GM18511 (cell line): ENCODE results near the gene ECE1.
"Not testable (repeated sequence)": the region's sequence is repeated elsewhere in the genome, so short reads cannot be mapped to it uniquely, and the experiment has no call there.

Experiments
- ATAC-seq: cut with Tn5 transposase; IDR thresholded peaks from one replicate; pipeline ENCODE4 v1.9.1; 2021; ENCODE audit warnings: mild to moderate bottlenecking, moderate library complexity; ENCODE audit not compliant: unreplicated experiment

Gene ECE1

DNA sequence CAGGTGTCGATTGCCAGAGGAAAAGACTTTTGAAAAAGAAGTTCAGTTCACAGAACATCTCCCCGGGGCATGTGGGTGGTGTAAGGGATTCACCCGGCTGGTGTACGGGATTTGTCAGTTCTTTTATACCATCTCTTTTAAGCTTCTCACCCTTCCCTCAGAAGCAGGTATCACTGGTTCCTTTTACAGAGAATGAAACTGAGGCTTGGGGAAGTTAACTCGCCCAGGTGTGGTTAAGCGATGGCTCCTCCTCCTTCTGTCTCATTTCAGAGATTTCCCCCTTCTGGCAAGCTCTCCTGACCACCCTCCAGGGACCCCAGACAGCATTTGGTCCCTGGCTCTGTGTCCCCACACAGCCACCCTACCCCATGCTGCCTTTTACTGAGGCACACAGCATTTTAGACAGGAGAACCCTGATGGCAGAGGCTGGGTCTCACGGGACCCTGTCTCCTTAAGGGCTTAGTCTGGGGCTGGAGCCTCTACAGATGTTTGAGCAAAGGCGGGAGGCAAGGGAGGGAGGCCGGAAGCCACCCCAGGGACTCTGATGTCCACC is 2.8 kb upstream of the ECE1 start:
- peak; percentile 32 for ATAC-seq

DNA sequence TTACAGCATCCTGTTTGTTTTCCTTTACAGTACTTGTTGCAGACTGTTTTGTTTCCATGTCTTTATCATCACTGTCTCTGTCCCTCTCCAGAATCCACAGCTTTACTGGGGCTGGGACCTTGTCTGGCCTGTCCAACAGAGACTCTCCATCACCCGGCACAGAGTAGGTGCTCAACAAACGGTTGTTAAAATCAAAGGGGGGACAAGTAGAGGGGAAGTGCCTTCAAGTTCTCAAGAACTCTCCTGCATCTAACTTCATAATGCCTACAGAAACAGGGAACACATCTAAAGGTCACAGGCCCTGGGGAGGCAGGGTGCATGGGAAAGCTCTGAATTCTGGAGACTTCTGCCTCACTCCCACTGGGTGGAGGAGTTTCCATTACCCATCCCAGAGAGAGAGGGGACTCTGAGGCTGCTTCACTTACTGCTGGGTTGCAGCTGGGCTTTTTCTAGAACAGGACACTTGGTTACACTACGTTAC is 2.3 kb upstream of the ECE1 start:
- no peak for ATAC-seq

DNA sequence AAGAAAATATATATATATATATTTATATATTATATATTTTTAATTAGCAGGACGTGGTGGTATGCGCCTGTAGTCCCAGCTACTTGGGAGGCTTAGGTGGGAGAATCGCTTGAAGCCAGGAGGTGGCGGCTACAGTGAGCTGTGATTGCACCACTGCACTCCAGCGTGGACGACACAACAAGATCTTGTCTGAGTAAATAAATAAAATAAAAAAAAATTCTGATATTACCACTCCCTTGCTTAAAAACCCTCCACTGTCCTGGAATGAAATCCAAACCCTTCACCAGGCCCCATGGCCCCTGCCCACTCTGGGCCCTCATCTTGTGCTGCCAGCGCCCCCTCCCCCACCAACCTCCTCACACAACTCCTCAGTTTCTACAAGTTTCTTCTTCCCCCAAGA is 1.7 kb upstream of the ECE1 start:
- no peak for ATAC-seq

DNA sequence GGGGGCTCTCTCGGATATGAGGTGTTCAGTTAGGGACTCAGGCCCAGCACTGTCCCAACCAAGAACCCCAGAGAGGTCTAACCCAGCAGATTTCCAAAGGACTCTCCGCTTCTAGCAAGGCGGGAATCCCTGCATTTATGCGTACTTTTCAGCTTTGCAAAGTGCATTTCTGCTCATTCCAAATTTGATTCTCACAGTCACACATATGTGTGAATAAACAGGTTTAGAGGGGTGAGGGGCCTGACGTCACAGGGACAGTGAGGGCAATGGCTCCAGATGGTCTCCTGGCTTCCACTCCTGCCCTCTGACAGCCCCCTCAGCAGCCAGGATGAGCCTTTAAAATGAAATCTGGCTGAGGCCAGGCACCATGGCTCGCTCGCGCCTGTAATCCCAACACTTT is 921 bp upstream of the ECE1 start:
- no peak for ATAC-seq

DNA sequence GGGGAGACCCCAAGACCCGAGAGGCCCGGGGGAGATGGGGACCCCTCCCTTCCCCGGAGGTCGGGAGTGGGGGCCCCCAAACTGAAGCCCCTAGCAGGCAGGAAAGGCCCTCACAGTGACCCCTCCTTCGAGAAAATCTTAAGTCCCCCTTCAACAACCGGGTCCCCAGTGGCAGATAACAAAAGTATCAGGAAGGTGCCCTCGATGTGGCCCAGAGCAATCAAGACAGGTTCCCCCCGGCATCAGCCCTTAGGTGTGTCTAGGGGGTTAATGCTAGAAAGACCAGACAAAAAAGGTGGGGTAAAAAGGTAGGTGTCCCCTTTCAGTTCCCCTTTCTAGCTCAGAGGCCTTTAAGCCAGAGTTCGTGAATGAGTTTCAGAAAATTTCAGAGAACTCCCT is 282 bp upstream of the ECE1 start:
- no peak for ATAC-seq

DNA sequence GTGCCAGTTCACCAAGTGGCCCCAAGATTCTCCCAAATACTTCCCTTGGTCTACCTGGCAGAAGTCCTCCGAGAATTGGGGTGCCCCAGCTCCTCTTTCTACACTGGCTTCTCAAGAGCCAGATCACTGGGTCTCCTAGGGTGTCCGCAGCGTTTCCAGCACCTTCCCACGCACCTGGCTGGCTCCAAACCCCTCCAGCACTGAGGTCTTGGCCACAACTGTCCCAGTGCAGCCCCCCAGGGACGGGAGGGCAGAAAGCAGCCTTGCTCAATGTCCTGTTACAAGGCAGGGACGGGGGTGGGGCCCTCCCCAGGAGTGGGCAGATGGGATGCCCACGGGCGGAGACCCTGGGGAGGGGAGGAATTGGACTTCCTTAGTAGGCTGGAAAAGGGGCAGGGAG is 1.1 kb downstream of the ECE1 start:
- no peak for ATAC-seq

DNA sequence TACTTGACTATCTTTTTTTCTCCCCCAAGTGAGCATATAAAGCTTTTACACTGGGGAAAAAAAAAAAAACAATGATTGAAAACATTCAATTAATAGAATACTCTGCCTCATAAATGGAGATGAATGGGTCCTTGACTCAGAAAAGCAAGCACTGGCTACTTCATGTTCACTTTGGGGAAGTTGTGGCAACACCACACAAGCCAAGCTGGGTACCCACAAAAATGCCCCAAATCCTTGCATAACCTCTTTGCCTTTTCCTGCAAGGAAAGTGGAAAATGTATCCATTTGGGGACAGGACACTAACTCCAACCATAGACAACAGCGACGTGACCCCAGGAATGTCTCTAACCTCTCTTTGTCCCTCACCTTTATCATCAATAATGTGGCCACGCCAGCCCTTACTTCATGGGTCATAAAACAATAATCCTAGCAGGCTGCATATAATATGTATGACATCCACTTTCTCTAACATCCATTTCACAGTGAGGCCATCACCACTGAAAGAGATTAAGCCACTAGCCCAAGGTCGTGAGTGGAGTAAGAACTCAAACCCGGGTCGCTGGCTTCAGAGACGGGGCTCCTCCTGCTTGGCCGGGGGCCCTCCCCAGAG is 2.3 kb downstream of the ECE1 start:
- no peak for ATAC-seq

DNA sequence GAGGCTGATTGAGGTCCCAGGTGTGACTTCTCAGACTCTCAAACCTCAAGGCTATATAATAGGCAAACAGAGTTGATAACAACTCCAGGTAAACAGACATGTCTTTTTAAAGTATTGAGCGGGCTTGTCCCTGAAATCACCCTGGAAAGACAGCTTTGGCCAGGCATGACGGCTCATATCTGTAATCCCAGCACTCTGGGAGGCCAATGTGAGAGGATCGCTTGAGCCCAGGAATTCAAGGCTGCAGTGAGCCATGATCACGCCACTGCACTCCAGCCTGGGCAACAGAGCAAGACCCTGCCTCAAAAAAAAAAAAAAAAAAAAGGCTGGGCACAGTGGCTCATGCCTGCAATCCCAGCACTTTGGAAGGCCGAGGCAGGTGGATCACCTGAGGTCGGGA is 4.9 kb downstream of the ECE1 start:
- ATAC-seq = not testable (repeated sequence)

DNA sequence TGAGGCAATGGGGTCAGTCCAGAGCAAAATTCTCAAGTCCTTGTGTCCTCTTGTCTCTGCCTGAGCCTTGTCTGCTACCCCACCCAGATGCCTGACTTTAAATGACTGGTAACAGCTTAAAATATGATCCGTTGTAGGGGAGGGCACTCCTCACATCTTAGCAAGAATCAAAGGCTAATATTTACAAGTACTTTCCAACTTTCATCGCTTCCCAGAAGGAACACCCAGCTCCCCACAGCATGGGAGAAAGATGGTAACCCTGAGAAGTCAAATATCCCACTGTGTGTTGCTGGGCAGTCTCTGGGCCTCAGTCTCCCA is 5.2 kb downstream of the ECE1 start:
- ATAC-seq = no peak

DNA sequence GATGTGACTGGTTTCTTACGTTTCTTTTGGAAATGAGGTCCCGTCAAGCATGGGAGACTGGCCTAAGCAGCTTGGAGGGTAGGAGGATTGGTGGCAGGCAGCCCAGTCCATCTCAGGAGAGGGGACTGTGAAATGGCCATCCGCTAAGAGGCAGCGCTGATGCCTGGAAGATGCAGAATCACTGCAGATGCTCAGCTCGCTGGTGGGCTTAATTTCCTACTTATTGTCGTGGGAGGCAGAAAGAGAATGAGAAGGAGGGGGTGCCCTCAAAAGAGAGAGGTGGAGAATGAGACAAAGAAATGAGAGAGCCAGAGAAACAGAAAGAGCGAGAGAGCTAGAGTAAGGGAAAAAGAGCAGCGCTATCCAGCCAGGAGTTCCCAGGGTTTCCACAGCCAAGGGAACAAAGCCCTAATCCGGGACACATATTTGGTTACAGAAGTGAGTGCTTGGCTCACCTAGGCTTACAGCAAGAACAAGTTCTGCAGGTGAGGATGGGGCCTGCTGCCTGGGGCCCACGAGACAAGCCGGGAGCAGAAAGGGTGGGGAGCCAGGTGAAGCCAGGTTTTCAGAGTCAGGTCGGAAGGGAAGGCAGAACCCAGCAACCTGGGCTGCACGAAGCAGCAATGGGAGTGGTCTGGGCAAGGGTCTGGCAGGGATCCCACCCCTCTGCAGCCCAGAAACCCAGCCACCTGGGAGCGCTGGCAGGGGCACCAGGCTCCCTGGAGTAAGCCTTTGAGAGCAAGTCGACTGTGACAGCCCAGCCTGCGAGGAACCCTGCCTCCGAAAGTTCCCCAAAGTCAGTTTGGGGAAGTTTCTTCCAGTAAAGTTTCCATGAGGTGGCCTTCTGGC is 5.8 kb downstream of the ECE1 start:
- ATAC-seq = no peak

DNA sequence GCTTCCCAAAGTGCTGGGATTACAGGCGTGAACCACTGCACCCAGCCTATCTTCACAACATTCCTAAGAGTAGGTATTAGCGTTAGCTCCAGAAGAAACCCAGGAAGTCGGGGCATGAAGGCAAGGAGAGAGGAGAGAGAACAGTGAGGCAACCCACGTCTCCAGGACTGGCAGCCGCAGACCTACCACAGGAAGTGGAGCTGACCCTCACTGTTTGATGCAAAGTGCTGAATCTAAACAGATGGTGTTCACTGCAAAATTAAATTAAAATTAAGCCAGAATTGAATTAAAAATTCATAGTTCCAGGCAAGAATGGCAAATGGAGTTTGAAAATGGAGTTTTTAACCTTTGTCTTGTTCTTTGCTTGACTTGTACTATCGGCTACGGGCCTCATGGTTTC is 6.7 kb downstream of the ECE1 start:
- ATAC-seq = no peak

DNA sequence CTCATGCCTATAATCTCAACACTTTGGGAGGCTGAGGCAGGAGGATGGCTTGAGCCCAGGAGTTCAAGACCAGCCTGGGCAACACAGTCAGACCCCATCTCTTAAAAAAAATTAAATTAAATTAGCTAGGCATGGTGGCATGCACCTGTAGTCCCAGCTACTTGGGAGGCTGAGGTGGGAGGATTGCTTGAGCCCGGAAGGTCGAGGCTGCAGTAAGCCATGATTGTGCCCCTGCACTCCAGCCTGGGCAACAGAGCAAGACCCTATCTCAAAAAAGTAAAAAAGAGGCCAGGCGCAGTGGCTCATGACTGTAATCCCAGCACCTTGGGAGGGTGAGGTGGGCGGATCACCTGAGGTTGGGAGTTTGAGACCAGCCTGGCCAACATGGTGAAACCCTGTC is 8.2 kb downstream of the ECE1 start:
- ATAC-seq = not testable (repeated sequence)

DNA sequence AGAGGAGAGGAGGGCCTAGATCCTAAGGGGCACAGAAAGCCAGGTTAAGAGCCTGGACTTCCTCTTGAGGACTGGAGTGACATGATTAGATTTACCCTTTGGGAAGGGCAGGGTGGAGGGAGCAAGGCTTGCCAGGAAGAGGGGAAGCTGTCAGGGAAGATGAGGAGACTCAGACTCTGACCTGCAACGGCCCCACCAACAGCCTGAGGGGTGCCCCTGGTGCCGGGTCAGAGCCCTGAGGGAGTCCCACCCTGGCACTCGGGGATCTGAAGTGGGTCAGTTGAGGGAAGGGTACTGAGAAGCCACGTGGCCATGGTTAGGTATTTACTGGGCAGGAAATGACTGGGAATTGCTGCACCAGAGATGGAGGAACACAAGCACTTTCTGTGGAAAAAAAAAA is 9.8 kb downstream of the ECE1 start:
- ATAC-seq = no peak

DNA sequence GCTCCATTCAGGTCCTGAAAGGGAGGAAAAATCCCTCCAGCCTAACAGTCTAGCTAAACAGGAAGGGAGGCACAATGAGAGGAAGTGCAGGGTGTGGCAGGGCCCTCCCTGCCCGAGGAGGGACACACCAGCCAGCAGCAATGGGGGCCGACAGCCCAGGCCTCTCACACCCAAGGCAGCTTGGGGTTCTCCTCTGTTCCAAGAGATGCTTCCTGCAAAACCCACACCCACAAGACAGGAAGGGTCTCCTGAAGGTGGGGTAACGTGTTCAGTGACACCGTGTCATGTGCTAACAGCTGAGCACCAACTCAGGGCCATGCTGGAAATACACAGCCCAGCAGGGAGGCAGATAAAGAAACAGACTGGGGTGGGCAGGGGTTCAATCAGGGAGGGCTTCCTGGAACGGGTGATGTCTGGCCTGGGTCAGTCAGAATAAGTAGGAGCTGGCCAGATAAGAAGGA is 10.2 kb downstream of the ECE1 start:
- no peak for ATAC-seq

DNA sequence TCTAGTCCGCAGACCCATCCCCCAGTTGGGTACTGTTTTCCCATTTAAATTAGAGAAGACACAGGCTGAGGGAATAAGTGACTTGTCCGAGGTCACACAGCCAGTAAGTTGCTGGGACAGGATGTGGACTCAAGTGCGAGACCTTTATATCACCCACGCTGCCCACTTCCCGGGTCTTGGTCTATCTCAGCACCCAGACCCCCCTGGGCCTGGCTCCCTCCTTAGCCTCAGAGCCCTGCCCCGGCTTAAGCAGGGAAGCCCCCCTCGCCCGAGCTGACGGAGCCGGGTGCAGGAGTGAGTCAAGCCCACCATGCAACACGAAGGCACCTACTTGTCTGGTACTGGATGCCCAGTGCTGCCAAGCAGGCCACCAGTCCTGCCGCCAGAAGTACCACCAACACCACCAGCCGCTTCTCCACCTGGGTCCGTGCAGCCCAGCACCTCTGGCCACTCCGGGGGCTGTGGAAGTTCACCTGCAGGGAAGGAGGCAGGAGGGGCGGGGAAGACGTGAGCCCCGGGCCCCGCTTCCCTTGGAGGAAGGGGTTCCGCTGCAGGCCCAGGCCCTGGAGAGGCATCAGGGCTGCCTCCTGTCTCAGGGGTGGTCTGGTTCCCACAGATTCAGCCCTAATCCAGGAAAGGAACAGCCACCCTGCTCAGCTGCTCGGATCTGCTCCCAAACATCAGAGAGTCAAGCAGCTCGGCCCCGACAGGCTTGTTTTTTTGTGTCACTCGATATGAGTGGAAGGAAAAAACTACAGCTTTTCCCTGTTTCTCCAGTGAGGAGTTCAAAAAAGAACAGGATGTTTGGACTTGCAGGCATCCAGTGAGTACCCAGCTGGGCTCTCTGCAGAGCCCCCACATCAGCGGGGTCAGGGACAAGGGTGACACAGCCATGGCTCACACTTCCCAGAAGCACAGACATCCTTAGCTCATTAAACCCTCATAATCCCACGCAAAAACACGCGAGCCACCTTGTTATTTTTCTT is 11.1 kb downstream of the ECE1 start:
- ATAC-seq = no peak

DNA sequence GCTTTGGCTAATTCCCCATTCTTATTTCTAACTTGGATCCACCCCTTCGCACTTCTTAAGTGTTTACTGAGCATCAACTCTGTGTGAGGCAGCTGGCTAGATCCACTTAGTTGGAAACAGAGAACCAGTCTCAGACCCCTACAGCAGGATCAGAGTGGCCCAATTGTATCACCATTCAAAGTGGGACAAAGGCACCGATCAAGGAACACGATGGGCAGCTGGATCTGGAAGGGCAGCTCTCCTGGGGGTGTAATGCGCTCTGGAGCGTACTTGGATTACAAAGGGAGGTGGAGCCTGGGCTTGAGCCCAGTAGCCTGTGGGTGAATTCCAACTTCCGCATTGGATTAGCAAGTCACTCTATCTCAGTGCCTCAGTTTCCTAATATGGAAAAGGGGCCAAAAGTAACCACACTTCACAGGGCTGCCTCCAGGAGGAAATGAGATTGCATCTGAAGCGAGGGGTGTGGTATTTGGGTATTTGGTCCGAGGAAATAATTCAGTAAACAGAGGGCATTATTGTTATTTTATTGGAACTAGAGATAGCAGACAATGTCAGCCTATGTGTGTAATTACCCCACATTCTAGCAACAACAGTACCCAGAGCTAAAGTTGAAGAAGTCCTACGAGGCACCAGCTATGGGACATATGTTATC is 11.9 kb downstream of the ECE1 start:
- ATAC-seq = no peak

DNA sequence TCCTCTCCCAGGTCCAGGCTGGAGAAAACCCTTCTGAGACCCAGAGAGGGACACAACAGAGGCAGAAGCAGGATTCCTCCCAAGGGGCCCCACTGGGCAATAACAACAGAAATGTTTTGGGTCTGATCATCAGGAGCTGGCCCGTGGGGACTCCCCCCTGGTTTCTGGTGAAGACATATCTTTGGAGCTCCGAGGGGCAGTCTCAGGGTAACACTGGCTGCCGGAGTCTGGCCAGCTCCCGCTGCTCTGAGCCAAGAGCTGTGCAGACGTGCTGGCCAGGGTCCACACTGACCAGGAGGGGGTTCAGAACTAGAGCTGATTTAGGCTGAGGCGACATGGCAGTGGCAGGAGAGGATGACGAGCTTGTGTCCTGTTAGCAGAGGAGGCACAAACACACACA is 13.1 kb downstream of the ECE1 start:
- ATAC-seq = no peak

DNA sequence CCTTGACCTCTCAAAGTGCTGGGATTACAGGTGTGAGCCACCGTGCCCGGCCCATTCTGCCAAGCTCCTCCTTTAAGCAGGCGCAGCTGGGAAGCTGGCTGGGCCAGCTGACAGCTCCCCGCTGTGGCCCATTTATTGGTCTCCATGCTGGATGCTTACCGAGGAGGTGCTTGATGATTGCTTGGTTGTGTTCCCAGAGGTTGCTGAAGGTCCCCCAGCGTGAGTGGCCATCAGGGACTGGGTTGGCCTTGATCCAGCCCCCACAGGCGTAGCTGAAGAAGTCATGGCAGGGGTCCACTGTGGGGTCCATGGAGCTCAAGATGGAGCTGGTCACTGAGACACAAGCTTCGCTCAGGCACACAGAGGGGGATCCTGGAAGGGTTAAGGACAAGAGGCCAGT is 17.7 kb downstream of the ECE1 start:
- no peak for ATAC-seq

DNA sequence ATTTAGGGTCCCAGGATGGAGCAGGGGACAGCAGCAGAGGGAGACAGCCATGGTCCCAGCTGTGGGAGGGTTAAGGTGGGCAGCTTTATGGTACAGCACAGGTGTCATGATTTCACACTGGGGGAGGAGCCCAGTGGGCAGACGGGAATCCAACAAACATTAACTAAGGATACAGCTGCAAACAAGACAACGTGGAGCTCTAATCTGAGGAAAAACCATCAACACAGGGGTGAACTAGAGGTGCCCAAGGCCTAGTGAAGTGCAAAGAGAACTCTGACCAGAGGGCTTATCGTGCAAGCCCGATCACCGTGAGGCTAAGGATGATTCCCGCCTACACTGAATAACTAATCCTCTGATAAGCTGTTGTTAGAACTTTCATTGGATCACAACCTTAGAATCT is 18.7 kb downstream of the ECE1 start:
- ATAC-seq = no peak

DNA sequence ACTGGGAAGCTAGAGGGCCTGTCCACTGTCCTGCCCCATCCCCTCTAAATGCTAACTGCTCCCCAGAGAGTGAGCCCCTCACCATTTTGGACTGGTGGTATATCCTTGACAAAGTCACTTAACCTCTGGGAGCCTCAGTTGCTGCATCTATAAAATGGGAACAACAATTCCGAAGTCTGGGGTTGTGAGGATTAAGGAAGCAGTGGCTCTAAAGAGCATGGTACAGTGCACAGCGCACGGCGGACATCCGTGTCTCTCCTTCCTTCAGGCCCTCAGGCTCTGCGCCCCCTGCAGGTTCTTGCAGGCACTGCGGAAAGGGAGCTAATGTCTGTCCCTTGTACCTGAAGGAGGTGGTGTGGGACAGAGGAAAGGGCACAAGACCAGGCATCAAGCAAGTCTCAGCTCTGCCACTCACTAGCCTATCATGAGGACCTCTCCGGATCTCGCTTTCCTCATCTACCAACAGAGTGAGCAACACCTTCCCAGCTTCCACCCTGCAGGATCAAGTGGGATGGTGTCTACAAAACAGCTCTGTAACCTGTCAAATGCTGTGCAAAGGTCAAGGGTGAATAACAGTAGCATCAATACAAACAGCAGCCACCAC is 20.1 kb downstream of the ECE1 start:
- ATAC-seq = no peak
